ENCODE results near the gene SMC1A.

SMC1A gene

GRCh38 chrX:53347948-53348347, 74.5 kb downstream of the SMC1A start:
- no peak for DNase-seq (ENCODE audit: low read depth in 2 of 3, low spot score in 2 of 3)

GRCh38 chrX:53340852-53341645, 81.4 kb downstream of the SMC1A start:
- no peak for DNase-seq (ENCODE audit: low read depth in 2 of 3, low spot score in 2 of 3)

GRCh38 chrX:53337101-53337500, 85.4 kb downstream of the SMC1A start:
- no peak for DNase-seq (ENCODE audit: low read depth in 2 of 3, low spot score in 2 of 3)

GRCh38 chrX:53333853-53334252, 88.6 kb downstream of the SMC1A start:
- DNase-seq (ENCODE audit: low read depth in 2 of 3, low spot score in 2 of 3) = no peak

- DNase-seq (ENCODE audit: low read depth in 2 of 3, low spot score in 2 of 3) = no peak
Measured at GRCh38 chrX:53332204-53332603, 90.2 kb downstream of the SMC1A start.

GRCh38 chrX:53330331-53330730, 92.1 kb downstream of the SMC1A start:
- no peak for DNase-seq (ENCODE audit: low read depth in 2 of 3, low spot score in 2 of 3)

GRCh38 chrX:53324803-53325202, 97.7 kb downstream of the SMC1A start:
- DNase-seq (ENCODE audit: low read depth in 2 of 3, low spot score in 2 of 3) = no peak

All from activated CD8-positive, alpha-beta memory T cell treated with anti-CD3 and anti-CD28 coated beads for 48 hours (primary cell).